Common myeloid progenitor, CD34-positive (primary cell): ENCODE data around the gene SYMPK.
"Not testable (repeated sequence)": the region's sequence is repeated elsewhere in the genome, so short reads cannot be mapped to it uniquely, and the experiment has no call there.

Source experiments
- CTCF ChIA-PET: fragments of 350-600 bp; sonication (Branson Sonifier 250); formaldehyde crosslinking; loops from one replicate; lab custom pipeline; 2021; ENCODE audit warnings: antibody characterized with exemption; lab: Charles Lee
- POLR2A ChIA-PET: fragments of 350-600 bp; sonication (Branson Sonifier 250); formaldehyde crosslinking; loops from one replicate; lab custom pipeline; 2021; ENCODE audit warnings: antibody characterized with exemption; lab: Charles Lee
- DNase-seq, 3 donors: peaks; one replicate each; pipeline versions ENCODE4 v3.0.0 to v3.0.0-alpha.2; 2013
- H3K27ac ChIP-seq, 2 experiments: 1 replicate in 1 of 2; 2 replicates in 1 of 2; pipeline ENCODE4 v1.7.0; 2013; ENCODE audit warnings: inconsistent platforms in 2 of 2, low read length in 2 of 2, mild to moderate bottlenecking in 2 of 2, low read depth in 1 of 2, moderate library complexity in 1 of 2; ENCODE audit not compliant: severe bottlenecking in 2 of 2, insufficient read depth in 1 of 2, poor library complexity in 1 of 2
- H3K27me3 ChIP-seq, 5 experiments: replicated peaks in 2 of 5; 1 replicate in 3 of 5; 2 replicates in 2 of 5; pipeline versions ENCODE4 v1.6.1 to v1.7.0; 2013; ENCODE audit warnings: low read length in 4 of 5, mild to moderate bottlenecking in 2 of 5, moderate library complexity in 2 of 5, inconsistent platforms in 1 of 5; ENCODE audit not compliant: insufficient read depth in 5 of 5, control insufficient read depth in 4 of 5
- H3K36me3 ChIP-seq, 4 experiments: 1 replicate in 2 of 4; 2 replicates in 2 of 4; pipeline versions ENCODE4 v1.6.1 to v1.7.0; 2013; ENCODE audit warnings: low read length in 3 of 4, control low read depth in 1 of 4, mild to moderate bottlenecking in 1 of 4; ENCODE audit not compliant: control insufficient read depth in 4 of 4, insufficient read depth in 4 of 4
- H3K4me1 ChIP-seq, 4 experiments: 1 replicate in 3 of 4; 2 replicates in 1 of 4; pipeline versions ENCODE4 v1.6.1 to v1.7.1; 2013; ENCODE audit warnings: low read length in 3 of 4, mild to moderate bottlenecking in 3 of 4, control low read depth in 1 of 4, inconsistent platforms in 1 of 4, moderate library complexity in 1 of 4; ENCODE audit not compliant: control insufficient read depth in 4 of 4, insufficient read depth in 4 of 4; ENCODE audit errors: control extremely low read depth in 1 of 4
- H3K4me3 ChIP-seq, 7 experiments: 1 replicate in 4 of 7; 2 replicates in 3 of 7; pipeline versions ENCODE4 v1.5.1 to v1.7.0; 2013; ENCODE audit warnings: mild to moderate bottlenecking in 7 of 7, low read length in 6 of 7, moderate library complexity in 6 of 7, inconsistent platforms in 2 of 7, low read depth in 2 of 7, control low read depth in 1 of 7; ENCODE audit not compliant: insufficient read depth in 4 of 7, control insufficient read depth in 1 of 7; ENCODE audit errors: extremely low read depth in 1 of 7
- H3K9me3 ChIP-seq, 5 experiments: 1 replicate in 4 of 5; 2 replicates in 1 of 5; pipeline versions ENCODE4 v1.6.1 to v1.7.1; 2013; ENCODE audit warnings: low read length in 4 of 5, mild to moderate bottlenecking in 2 of 5, inconsistent platforms in 1 of 5, low read depth in 1 of 5, moderate library complexity in 1 of 5; ENCODE audit not compliant: control insufficient read depth in 4 of 5, insufficient read depth in 2 of 5; ENCODE audit errors: control extremely low read depth in 1 of 5
- WGBS: methylation state at CpG from one replicate; pipeline ENCODE4 v1.1.5; 2013; ENCODE audit not compliant: insufficient coverage; 5-methylcytosine and 5-hydroxymethylcytosine counted together

SYMPK gene

DNA sequence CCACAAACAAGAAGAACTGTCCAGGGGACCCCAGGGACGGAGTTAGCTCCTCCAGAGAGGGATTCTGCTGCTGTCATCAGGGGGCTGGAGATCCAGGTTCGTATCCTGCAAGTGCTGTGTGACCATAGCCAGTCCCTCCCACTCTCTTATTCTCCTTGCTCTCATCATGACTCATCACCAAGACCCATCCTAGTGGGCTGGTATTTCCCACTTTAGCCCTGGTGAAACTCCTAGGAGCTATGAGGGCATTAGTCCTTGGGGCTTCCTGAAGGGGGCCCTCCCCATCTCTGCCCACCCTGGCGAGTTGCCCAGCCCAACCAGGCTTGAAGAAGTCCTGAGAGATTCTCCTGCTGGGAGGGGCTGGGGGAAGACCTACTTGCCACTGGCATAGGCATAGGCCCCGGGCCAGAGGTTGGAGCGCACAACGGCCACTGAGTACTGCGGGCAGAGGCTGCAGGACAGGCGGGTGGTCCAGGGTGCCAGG, 62.8 kb downstream of the SYMPK start:
- H3K4me3 ChIP-seq = no peak overlapping the region
- no peak for DNase-seq
- CTCF ChIA-PET = interaction anchor here (1.0 to 15.0 kb wide), 8 partner anchors 10 to 45 kb away, joined by 3 to 138 read pairs (median 7); partner anchors contain the start of genes DMPK, RSPH6A and SIX5
- H3K27me3 ChIP-seq = peaks cover 0 to 43% (median 14%) of the 10 kb centered on the region in 5 experiments
- no peak overlapping the region for H3K27ac ChIP-seq
- H3K9me3 ChIP-seq = no peaks in the 10 kb centered on the region
- POLR2A ChIA-PET = interaction anchor here (0.7 to 2.6 kb wide), 2 partner anchors 15 to 30 kb away, joined by 4 to 13 read pairs; partner anchors contain the start of genes RSPH6A and SIX5
- no peaks in the 10 kb centered on the region for H3K36me3 ChIP-seq
- peaks cover 0 to 9% (median under 1%) of the 10 kb centered on the region in 4 experiments for H3K4me1 ChIP-seq
- WGBS = 94% methylated on average over 8 of the region's 8 CpGs

- H3K9me3 ChIP-seq, H3K4me1 ChIP-seq, H3K27ac ChIP-seq, H3K36me3 ChIP-seq, DNase-seq, H3K4me3 ChIP-seq: not testable (repeated sequence)
- POLR2A ChIA-PET = interaction anchor here (0.7 to 2.6 kb wide), 3 partner anchors 15 to 30 kb away, joined by 3 to 13 read pairs (median 4); partner anchors contain the start of genes RSPH6A and SIX5
- H3K27me3 ChIP-seq = peaks cover 0 to 49% (median 16%) of the 10 kb centered on the region in 5 experiments
- CTCF ChIA-PET = interaction anchor here (1.0 to 15.0 kb wide), 9 partner anchors 10 to 95 kb away, joined by 3 to 138 read pairs (median 7); partner anchors contain the start of genes DMPK, RSPH6A and SIX5
- 100% methylated on average over 4 of the region's 5 CpGs for WGBS
Observed at GRCh38 chr19:45799541-45799940, 63.4 kb downstream of the SYMPK start.

GRCh38 chr19:45798995-45799517, 63.9 kb downstream of the SYMPK start:
- Histone ChIP-seq H3K27ac (no peak overlapping the region), H3K4me1 (peaks cover 0 to 9% (median 1%) of the 10 kb centered on the region in 4 experiments), H3K27me3 (peaks cover 0 to 50% (median 15%) of the 10 kb centered on the region in 5 experiments), H3K36me3 (no peaks in the 10 kb centered on the region), H3K4me3 (no peak overlapping the region), H3K9me3 (no peaks in the 10 kb centered on the region)
- POLR2A ChIA-PET = interaction anchor here (0.7 to 2.6 kb wide), 3 partner anchors 16 to 29 kb away, joined by 3 to 13 read pairs (median 4); partner anchors contain the start of genes RSPH6A and SIX5
- peak; percentile 65 to 77 (median 77) for DNase-seq
- CTCF ChIA-PET = interaction anchor here (1.0 to 15.0 kb wide), 9 partner anchors 9 to 96 kb away, joined by 3 to 138 read pairs (median 7); partner anchors contain the start of genes DMPK, RSPH6A and SIX5
- 0% methylated on average over 6 of the region's 10 CpGs for WGBS

DNA sequence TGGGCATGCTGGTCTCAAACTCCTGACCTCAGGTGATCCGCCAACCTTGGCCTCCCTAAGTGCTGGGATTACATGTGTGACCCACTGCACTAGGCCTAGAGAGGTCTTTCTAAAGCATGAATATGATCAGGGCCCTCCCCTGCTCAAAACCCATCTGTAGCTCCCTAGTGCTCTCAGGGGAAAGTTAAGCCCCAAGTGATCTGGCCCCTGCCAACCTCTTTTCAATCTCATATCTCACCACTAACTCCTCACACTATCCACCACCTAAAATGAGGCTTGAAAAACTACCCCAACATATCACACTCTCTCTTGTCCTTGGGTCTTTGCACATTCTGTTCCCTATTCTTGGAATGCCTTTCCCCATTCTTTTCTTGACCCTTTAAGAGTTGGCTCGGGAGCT, 68.3 kb downstream of the SYMPK start:
- ChIA-PET CTCF (interaction anchor here (1.2 to 15.0 kb wide), 4 partner anchors 9 to 23 kb away, joined by 3 to 138 read pairs (median 28); partner anchors contain the start of genes RSPH6A and SIX5), POLR2A (no interaction called here)
- no peak overlapping the region for H3K27ac ChIP-seq
- no peak for DNase-seq
- H3K9me3 ChIP-seq = no peaks in the 10 kb centered on the region
- no peaks in the 10 kb centered on the region for H3K36me3 ChIP-seq
- no peak overlapping the region for H3K4me3 ChIP-seq
- H3K4me1 ChIP-seq = peaks cover 4 to 34% (median 32%) of the 10 kb centered on the region in 4 experiments
- 79% methylated on average over 2 of the region's 2 CpGs for WGBS
- H3K27me3 ChIP-seq = peaks cover 0 to 52% (median 22%) of the 10 kb centered on the region in 5 experiments

- Histone ChIP-seq H3K9me3 (no peaks in the 10 kb centered on the region), H3K4me1 (peaks cover 4 to 34% (median 30%) of the 10 kb centered on the region in 4 experiments), H3K27me3 (peaks cover 0 to 59% (median 29%) of the 10 kb centered on the region in 5 experiments), H3K4me3 (no peak overlapping the region), H3K36me3 (peaks cover 0 to 3% (median 0%) of the 10 kb centered on the region in 4 experiments), H3K27ac (no peak overlapping the region)
- ChIA-PET CTCF (interaction anchor here (2.0 to 15.0 kb wide), 2 partner anchors 15 to 22 kb away, joined by 5 to 138 read pairs; partner anchors contain the start of gene SIX5), POLR2A (interaction anchor here (0.7 kb wide), 1 partner anchor 11 kb away, joined by 3 read pairs; no protein-coding TSS in a partner anchor)
- no peak for DNase-seq
- 83% methylated on average over 2 of the region's 6 CpGs for WGBS
Observed at GRCh38 chr19:45793876-45794275, 69.1 kb downstream of the SYMPK start.

GRCh38 chr19:45793178-45793564, 69.8 kb downstream of the SYMPK start:
- POLR2A ChIA-PET = interaction anchor here (0.6 kb wide), 1 partner anchor 217 kb away, joined by 4 read pairs; no protein-coding TSS in a partner anchor
- Histone ChIP-seq H3K9me3 (no peaks in the 10 kb centered on the region), H3K36me3 (peaks cover 0 to 3% (median 0%) of the 10 kb centered on the region in 4 experiments), H3K27me3 (peaks cover 0 to 66% (median 29%) of the 10 kb centered on the region in 5 experiments), H3K27ac (no peak overlapping the region), H3K4me1 (peaks cover 4 to 34% (median 30%) of the 10 kb centered on the region in 4 experiments), H3K4me3 (peak overlapping the region in 6 of 7 experiments; percentile 19 to 77 (median 58))
- CTCF ChIA-PET = interaction anchor here (1.1 to 15.0 kb wide), 2 partner anchors 22 to 25 kb away, joined by 4 to 138 read pairs; partner anchors contain the start of gene SIX5
- WGBS = 61% methylated on average over 2 of the region's 3 CpGs
- DNase-seq = no peak
